HG02763 (cell line): ENCODE results near the gene UNC119B.
A peak's percentile ranks its signal among the peaks of the same experiment; 100 is the strongest.
"Not testable (repeated sequence)": the region's sequence is repeated elsewhere in the genome, so short reads cannot be mapped to it uniquely, and the experiment has no call there.

Experiments
- ATAC-seq: cut with Tn5 transposase; IDR thresholded peaks from one replicate; pipeline ENCODE4 v1.9.1; 2021; ENCODE audit warnings: mild to moderate bottlenecking, moderate library complexity; ENCODE audit not compliant: unreplicated experiment

Gene UNC119B

GRCh38 chr12:120718055-120718454 is 7.8 kb downstream of the UNC119B start:
- no peak for ATAC-seq

GRCh38 chr12:120719072-120719471 is 8.8 kb downstream of the UNC119B start:
- no peak for ATAC-seq

- no peak for ATAC-seq
Observed at GRCh38 chr12:120719496-120720233, 9.4 kb downstream of the UNC119B start.

- ATAC-seq = no peak
Observed at GRCh38 chr12:120720234-120720986, 10.2 kb downstream of the UNC119B start.

GRCh38 chr12:120720987-120721801 is 10.9 kb downstream of the UNC119B start:
- ATAC-seq = no peak

GRCh38 chr12:120721866-120722265 is 11.6 kb downstream of the UNC119B start:
- no peak for ATAC-seq

GRCh38 chr12:120722784-120723183 is 12.5 kb downstream of the UNC119B start:
- no peak for ATAC-seq

GRCh38 chr12:120724720-120725119 is 14.5 kb downstream of the UNC119B start:
- ATAC-seq = no peak

GRCh38 chr12:120725151-120725658 is 14.9 kb downstream of the UNC119B start:
- ATAC-seq = no peak

- ATAC-seq = peak; percentile 96
Observed at GRCh38 chr12:120725659-120726509, 15.6 kb downstream of the UNC119B start, which contains the start of gene ACADS. Gene ACADS, plus strand, starts transcription at chr12:120725826. Its CDS starts 60 bp downstream, at chr12:120725886.

- ATAC-seq = no peak
Observed at GRCh38 chr12:120726510-120726793, 16.2 kb downstream of the UNC119B start.

GRCh38 chr12:120726961-120727360 is 16.7 kb downstream of the UNC119B start:
- no peak for ATAC-seq

- not testable (repeated sequence) for ATAC-seq
Observed at GRCh38 chr12:120732198-120732597, 21.9 kb downstream of the UNC119B start.

GRCh38 chr12:120733574-120733973 is 23.3 kb downstream of the UNC119B start:
- ATAC-seq = no peak

- no peak for ATAC-seq
Observed at GRCh38 chr12:120734210-120734609, 24.0 kb downstream of the UNC119B start.

GRCh38 chr12:120735181-120735580 is 24.9 kb downstream of the UNC119B start:
- ATAC-seq = no peak

GRCh38 chr12:120736404-120737331 is 26.4 kb downstream of the UNC119B start:
- no peak for ATAC-seq

- no peak for ATAC-seq
Observed at GRCh38 chr12:120737557-120738251, 27.4 kb downstream of the UNC119B start.
